Measurements from ENCODE around the gene C1orf174. TPM values are rescaled to one million over a fixed set of nuclear protein-coding genes. Genes with fewer than 3 reads are reported as not detected.

The C1orf174 gene
- total RNA-seq, 1 donor from 2014 or later, result 25.7 TPM

DNA sequence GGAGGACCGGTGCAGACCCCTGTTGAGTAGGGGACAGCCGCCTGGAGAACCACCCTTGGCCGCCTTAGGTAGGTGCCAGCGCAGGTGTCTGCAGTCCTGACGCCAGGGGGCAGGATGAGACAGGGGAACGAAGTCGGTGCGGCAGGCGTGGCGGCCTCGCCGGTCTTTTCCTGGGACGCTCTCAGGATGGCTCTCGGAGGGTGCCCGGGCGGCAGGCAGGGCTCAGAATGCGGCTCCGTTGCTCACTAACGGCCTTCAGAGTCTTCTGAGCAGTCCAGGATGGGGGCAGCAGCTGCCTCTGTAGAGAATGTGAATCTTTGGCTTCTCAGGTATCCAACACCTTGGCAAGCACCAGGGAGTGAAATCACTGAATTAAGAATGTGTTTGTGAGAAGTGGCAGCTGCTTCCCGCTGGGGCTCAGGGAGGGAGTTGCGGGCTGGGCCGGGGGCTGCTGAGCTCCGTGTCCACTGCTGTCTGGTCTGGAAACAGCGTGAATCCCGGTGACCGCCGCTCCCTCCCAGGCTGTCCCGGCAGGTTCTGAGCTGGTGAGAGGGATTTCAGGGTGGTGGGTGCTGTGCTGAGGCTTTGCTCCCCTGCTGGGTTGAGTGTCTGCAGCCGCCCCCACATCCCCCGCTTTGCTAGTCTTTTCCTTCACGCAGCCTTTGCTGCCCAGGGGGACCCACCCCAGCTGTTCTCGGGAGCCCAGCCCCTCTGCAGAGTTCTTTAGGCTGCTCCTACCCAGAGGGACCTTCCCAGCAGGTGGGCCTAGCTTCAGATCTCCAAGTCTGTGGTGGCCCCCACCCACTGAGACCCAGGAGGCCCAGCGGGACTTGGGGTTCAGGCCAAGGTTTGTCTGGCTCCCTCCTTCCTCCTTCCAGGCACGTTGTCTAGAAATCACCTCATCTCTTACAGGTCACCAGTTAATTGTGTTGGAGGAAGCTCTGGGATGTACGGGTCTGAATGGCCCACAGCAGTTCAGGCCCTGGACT, 11.1 kb upstream of the C1orf174 start:
- Mint-ChIP-seq H3K4me3 (ENCODE audit: unreplicated experiment) (no peak overlapping the region), H3K36me3 (ENCODE audit: low read depth) (no peaks in the 10 kb centered on the region), H3K27me3 (ENCODE audit: low read depth) (peaks cover 12% of the 10 kb centered on the region), H3K9me3 (ENCODE audit: low read depth) (no peaks in the 10 kb centered on the region), H3K4me1 (ENCODE audit: low read depth) (peaks cover 4% of the 10 kb centered on the region), H3K27ac (ENCODE audit: unreplicated experiment) (no peak overlapping the region)
- TF ChIP-seq, protein P1, sequence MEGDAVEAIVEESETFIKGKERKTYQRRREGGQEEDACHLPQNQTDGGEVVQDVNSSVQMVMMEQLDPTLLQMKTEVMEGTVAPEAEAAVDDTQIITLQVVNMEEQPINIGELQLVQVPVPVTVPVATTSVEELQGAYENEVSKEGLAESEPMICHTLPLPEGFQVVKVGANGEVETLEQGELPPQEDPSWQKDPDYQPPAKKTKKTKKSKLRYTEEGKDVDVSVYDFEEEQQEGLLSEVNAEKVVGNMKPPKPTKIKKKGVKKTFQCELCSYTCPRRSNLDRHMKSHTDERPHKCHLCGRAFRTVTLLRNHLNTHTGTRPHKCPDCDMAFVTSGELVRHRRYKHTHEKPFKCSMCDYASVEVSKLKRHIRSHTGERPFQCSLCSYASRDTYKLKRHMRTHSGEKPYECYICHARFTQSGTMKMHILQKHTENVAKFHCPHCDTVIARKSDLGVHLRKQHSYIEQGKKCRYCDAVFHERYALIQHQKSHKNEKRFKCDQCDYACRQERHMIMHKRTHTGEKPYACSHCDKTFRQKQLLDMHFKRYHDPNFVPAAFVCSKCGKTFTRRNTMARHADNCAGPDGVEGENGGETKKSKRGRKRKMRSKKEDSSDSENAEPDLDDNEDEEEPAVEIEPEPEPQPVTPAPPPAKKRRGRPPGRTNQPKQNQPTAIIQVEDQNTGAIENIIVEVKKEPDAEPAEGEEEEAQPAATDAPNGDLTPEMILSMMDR (IDR thresholded peaks at IDR 0.05), result peak; percentile 83
- DNase-seq (ENCODE audit: low spot score), result peak; percentile 89

DNA sequence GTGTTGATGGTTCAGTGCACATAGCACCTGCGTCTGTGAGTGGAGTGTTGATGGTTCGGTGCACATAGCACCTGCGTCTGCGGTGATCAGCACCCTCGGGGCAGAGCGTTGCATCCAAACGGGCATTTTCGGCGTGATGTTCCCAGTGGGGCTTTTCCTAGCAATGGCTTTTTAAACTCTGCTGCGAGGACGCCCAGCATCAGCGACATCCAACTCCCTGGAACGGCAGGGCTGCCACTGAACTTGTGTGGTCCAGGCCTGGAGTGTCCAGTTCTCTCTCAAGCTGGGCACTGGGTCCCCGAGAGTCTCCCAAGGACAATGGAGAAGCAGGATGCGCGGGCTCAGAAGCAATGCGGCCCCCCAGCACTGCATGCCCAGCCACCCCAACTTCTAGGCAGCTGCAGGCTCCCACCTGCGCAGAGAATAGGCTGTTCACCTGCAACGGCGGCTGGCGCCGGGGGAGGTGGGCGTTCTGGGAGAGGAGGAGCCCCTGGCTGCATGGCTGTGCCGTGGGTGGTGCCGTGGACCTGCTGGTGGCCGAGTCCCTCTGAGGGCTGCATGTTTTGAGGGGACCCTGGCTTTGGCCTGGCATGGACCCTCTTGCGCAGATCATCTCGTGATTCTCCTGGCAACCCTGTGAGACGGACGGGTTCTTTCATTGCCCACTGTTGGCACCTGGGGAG, 10.1 kb upstream of the C1orf174 start:
- no peak overlapping the region for H3K27ac Mint-ChIP-seq (ENCODE audit: unreplicated experiment)
- H3K4me3 Mint-ChIP-seq (ENCODE audit: unreplicated experiment), result no peak overlapping the region
- H3K27me3 Mint-ChIP-seq (ENCODE audit: low read depth), result peaks cover 10% of the 10 kb centered on the region

DNA sequence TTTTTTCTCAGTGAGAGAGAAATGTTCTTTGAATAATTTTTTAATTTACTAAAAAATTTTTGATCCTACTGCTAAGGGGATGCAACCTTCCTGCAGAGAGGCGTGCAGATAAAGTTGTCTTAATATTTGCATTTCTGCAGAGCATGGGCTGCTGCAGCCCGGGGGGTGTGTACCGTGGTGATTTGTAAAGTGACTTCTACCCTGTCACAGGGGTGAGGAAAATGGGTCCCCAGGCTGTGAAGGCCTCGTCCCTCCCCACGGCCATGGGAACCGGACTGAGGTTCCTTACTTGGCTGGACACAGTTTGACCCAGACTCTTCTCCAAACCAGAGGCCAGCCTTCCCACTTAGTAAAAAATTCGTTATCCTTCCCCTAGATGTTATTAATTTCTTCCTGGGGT, 9.5 kb upstream of the C1orf174 start:
- Mint-ChIP-seq H3K27me3 (ENCODE audit: low read depth) (peaks cover 10% of the 10 kb centered on the region), H3K9me3 (ENCODE audit: low read depth) (no peaks in the 10 kb centered on the region), H3K4me1 (ENCODE audit: low read depth) (peaks cover 4% of the 10 kb centered on the region), H3K27ac (ENCODE audit: unreplicated experiment) (no peak overlapping the region), H3K4me3 (ENCODE audit: unreplicated experiment) (no peak overlapping the region), H3K36me3 (ENCODE audit: low read depth) (no peaks in the 10 kb centered on the region)
- DNase-seq (ENCODE audit: low spot score), result peak; percentile 56
- TF ChIP-seq, protein P1 (IDR thresholded peaks at IDR 0.05), result no peak

More for the DNA sequence above, 10.1 kb upstream of the C1orf174 start:
- TF ChIP-seq, protein P1 (IDR thresholded peaks at IDR 0.05), result no peak
- H3K4me1 Mint-ChIP-seq (ENCODE audit: low read depth), result peaks cover 4% of the 10 kb centered on the region
- H3K9me3 Mint-ChIP-seq (ENCODE audit: low read depth), result no peaks in the 10 kb centered on the region
- peak; percentile 84 for DNase-seq (ENCODE audit: low spot score)
- H3K36me3 Mint-ChIP-seq (ENCODE audit: low read depth), result no peaks in the 10 kb centered on the region

DNA sequence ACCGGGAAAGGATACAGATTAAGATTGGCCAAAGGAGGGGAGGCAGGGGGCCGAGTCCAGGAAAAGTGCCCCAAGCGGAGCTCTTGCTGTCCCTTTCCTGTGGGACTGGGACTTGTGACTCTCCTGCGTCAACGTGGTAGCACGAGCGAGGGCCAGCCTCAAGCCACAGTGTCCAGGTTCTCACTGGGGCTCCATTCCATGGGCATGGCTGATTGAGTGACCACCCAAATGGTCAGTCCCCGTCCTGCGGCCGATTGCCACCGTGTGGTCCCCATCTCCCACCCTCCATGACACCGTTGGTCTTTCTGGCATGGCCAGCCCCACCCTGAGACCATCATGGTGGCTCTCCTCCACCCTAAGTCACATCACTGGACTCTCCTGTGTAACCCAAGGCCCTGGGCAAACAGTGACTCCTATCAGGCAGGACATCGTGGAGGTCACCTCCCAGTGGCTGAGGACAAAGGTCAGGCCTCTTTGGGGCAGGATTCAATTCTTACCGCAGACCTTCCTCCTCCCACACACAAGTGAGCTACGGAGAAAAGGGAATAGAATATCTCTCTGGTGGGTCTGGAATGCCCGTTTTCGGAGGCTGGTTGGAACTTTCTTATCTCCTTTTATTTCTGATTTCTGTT, 8.9 kb upstream of the C1orf174 start:
- no peaks in the 10 kb centered on the region for H3K9me3 Mint-ChIP-seq (ENCODE audit: low read depth)
- peak; percentile 81 for DNase-seq (ENCODE audit: low spot score)
- H3K36me3 Mint-ChIP-seq (ENCODE audit: low read depth), result no peaks in the 10 kb centered on the region
- no peak overlapping the region for H3K27ac Mint-ChIP-seq (ENCODE audit: unreplicated experiment)
- peaks cover 10% of the 10 kb centered on the region for H3K27me3 Mint-ChIP-seq (ENCODE audit: low read depth)
- H3K4me3 Mint-ChIP-seq (ENCODE audit: unreplicated experiment), result no peak overlapping the region
- peaks cover 4% of the 10 kb centered on the region for H3K4me1 Mint-ChIP-seq (ENCODE audit: low read depth)
- TF ChIP-seq, protein P1 (IDR thresholded peaks at IDR 0.05), result no peak

Data from chondrocyte (in vitro differentiated cells).